Activated naive CD8-positive, alpha-beta T cell treated with anti-CD3 and anti-CD28 coated beads, Interleukin-2, amount 50 U/mL, for 16 hours (primary cell): ENCODE measurements around the gene TMEM256.

Experiments used
- DNase-seq: peaks from one replicate; pipeline ENCODE4 v3.0.0-alpha.2; 2020; ENCODE audit warnings: low read depth, low spot score

TMEM256 gene

GRCh38 chr17:7408252-7408727 is 4.4 kb upstream of the TMEM256 start:
- no peak for DNase-seq

DNA sequence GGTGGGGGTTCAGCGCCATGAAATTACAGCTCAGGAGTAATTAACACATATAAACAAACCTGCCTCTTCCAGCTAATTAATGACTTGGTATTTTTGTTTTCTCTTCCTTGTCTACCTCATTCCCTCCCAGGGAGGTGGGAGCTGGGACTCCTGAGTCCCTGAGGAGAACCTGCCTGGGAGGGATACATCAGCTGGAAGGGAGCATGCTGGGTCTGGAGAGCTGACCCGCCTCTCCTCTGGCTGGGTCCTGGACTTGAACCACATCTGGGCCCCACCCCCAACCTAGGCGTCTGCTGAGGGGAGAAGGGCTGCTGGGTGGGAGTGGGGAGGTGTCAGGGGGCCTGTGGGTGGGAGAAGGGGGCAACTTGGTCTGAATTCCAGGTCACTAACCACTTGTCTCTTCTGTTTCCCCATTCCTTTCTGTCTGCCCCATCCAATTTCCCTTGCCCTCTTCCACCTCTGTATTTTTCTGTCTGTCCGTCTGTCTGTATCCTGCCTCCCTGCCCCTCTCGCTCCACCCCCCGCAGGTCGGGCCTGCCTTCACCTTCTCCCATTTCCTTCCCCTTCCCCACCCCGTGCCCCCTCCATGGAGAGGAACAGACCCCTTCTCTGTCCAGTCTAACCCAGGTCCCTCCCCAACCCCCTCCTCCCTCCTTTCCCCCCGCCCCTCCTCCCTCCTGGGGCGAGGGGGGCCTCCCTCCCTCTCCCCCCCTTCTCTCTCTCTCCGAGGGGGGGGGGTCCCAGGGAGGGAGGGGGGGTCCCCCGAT is 3.8 kb upstream of the TMEM256 start, which contains the start of gene NLGN2:
TSS of gene NLGN2 (plus strand) at position 361 of the 767 bp plus-strand sequence. CDS start 411 bp downstream, outside the sequence.
- no peak for DNase-seq

DNA sequence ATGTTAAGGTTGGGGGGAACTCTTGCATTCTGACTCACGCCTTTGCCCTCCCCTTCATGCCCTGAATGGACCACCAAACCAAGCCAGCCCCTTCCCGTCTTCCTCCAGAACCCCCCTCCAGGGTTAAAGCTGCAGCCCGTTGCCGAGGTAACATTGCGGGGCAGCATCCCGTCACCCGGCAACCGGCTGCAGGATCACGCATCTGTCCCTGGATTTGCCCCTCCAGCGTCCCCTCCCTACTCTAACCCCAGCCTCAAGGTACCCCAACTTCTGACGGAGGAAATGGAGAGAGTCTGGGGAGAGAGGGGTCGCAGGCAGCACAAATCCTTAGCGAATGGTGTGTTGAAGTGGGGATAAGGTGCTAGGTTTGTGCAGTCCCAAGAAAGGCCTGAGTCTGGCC is 3.2 kb upstream of the TMEM256 start:
- DNase-seq = no peak

DNA sequence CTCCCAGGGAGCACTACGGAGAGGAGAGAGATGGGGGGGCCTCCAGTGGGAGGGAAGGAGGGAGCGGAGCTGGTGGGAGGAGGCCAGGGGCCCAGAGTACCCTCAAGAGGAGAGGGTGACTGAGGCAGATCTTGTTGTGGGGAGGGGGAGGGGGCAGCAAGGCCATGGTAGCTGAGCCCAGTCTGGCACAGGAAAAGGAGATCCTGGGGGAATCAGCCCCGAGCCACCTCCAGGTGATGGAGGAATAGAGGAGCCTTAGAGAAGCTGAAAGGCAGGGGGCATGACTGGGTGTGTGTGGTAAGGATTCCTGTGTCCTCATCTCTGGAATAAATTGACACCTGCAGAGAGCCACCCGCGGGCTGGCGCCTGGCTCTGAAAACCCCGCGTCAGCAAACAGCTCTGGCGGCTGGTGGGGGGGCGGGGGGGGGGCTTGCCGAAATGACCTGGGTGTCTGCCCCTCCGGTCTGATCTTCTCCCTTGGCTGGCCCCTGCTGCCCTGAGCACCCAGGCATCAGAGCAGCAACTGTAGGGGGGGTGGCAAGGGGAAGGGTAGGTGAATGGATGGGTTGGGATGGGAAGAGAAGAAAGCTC is 2.4 kb upstream of the TMEM256 start:
- DNase-seq = no peak

DNA sequence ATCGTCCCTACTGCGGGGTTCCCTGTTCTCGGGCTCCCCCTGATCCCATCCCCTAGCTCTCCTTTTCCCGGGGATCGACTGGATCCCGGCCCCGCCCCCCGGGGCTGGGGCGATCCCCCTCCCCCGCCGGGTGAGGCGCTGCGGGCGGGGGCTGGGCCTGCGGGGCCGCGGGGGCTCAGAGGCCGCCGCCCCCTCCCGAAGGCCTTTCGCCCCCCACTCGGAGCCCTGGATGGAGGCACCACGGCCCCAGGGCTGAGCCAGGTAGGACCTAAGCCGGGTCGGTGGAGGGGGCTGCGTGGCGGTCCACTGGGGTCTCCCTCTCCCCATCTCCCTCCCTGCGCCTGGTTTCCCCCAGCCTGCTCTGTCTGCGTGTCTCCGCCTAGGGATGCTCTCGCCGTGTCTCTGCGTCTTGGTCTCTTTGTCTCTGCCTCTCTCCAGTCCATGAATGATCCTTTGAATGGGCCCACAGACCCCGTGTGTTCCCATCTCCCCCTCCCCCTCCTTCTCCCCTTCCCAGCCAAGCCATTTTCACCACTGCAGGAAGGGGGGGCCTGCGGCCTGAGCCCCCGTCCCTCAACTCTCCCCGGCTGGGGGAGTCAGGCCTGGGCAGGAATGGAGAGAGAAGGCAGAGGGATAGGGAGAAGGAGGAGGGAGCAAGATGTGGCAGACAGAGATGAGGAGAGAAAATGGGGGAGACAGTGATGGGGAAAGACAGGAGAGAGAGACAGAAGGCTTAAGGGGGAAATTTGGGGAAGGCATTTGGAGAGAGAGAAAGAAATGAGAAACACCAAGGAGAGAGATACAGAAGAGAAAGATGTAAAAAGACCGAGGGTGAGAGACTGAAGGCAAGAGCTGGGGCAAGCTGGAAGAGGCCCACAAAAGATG is 1.7 kb upstream of the TMEM256 start:
- no peak for DNase-seq

GRCh38 chr17:7404737-7405349 is 946 bp upstream of the TMEM256 start:
- DNase-seq = peak; percentile 53

GRCh38 chr17:7403727-7403976 is 245 bp downstream of the TMEM256 start:
- no peak for DNase-seq

GRCh38 chr17:7403043-7403726 is 712 bp downstream of the TMEM256 start:
- no peak for DNase-seq

- DNase-seq = no peak
Measured at GRCh38 chr17:7398612-7399011, 5.3 kb downstream of the TMEM256 start.

GRCh38 chr17:7396147-7396546 is 7.8 kb downstream of the TMEM256 start:
- DNase-seq = no peak

- DNase-seq = peak; percentile 67
Measured at GRCh38 chr17:7394452-7395191, 9.3 kb downstream of the TMEM256 start, which contains the start of gene PLSCR3. Gene PLSCR3, minus strand, starts transcription at chr17:7394525. Its CDS starts 415 bp downstream, at chr17:7394110.

- no peak for DNase-seq
Measured at GRCh38 chr17:7393613-7394451, 10.1 kb downstream of the TMEM256 start.

DNA sequence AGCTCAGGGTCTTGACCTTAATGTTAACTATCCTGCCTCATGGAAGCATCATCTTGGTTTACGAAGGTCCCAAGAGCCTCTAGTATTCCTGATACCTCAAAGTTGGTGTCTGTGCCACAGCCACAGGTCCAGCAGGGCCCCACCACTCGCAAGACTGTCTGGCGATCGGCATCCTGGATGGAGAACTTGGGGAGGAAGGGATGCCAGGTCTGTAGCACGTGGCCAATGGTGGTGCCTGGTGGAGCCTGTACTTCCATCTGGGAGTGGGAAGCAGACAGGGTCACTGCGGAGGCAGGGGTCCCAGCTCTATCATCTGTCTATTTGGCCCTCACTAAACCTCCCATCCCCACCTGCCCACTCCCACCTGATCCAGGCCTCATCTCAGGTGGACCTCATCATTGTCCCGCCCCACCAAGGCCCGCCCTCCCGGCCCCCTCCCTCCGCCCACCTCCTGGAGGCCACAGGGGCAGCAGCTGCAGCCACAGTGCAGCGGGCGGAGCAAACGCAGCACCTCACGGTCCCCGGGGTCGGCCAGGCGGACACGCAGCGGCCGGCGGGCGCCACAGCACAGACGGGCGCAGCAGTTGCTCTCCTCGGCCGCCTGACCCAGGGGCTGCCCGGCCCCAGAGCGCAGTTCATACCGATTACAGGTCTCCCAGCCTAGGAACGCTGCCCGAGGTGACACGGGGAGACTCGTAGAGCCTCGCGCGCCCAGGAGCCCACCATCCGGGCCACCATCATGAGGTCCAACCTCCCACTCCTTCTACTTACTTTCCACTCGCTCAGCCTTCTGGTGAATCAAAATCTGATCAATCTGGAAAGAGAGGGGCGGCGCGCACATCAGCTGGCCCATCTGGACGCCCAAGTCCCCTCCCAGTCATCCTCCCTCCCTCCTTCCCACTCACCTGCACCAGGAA is 10.9 kb downstream of the TMEM256 start:
- DNase-seq = no peak

GRCh38 chr17:7391307-7391706 is 12.6 kb downstream of the TMEM256 start:
- no peak for DNase-seq

- no peak for DNase-seq
Measured at GRCh38 chr17:7389924-7390910, 13.7 kb downstream of the TMEM256 start.

GRCh38 chr17:7388856-7389255 is 15.0 kb downstream of the TMEM256 start:
- DNase-seq = no peak

DNA sequence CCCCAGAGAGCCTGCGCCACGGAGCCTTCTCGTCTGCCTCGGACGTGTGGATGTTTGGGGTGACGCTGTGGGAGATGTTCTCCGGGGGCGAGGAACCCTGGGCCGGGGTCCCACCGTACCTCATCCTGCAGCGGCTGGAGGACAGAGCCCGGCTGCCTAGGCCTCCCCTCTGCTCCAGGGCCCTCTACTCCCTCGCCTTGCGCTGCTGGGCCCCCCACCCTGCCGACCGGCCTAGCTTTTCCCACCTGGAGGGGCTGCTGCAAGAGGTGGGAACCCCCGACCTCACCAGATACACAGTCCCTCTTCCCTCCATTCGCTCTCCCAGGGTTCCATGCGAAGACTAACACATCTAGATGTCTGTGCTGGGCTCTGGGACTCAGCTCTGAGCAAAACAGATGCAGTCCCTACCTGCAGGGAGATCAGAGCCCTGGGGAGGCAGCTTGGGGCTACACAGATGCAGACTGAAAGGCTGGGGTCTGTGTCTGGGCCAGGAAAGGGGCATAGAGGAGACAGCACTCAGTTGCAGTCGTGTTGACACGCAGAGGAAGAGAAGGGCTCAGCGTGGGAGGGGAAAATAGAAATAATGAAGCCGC is 19.3 kb downstream of the TMEM256 start:
- DNase-seq = no peak
